HCT116 (cell line): ENCODE results near the gene MED27. TPM values are rescaled to one million over a fixed set of nuclear protein-coding genes. Genes with fewer than 3 reads are reported as not detected.

ENCODE experiments used
- ATAC-seq: fragments of 200-7000 bp; cut with Tn5 transposase; 2 replicates; pipeline ENCODE4 v1.9.1; 2020; ENCODE audit warnings: mild to moderate bottlenecking, moderate library complexity
- BruUV-seq: library from RNA; stranded (reverse); fragments of 400-500 nt; replicated peaks from 2 replicates; lab custom pipeline; 2021; lab: Mats Ljungman, UMichigan
- CTCF ChIA-PET: fragments of 300-600 bp; sonication (Branson Sonifier 250); formaldehyde crosslinking; loops from one replicate; lab custom pipeline; 2021; ENCODE audit warnings: antibody characterized with exemption; lab: Charles Lee
- POLR2A ChIA-PET: fragments of 300-600, 350-600 bp; sonication (Branson Sonifier 250); formaldehyde crosslinking; loops from one replicate; lab custom pipeline; 2021; ENCODE audit warnings: antibody characterized with exemption; lab: Charles Lee
- RAD21 ChIA-PET, 2 experiments: fragments of 300-600 bp; sonication (Branson Sonifier 250); formaldehyde crosslinking; loops; one replicate each; lab custom pipeline; 2023; ENCODE audit warnings: low total read pairs in 2 of 2; ENCODE audit not compliant: uncharacterized antibody in 2 of 2, unreplicated experiment in 2 of 2, low non-redundant PET in 1 of 2; lab: Charles Lee
- DNase-seq: peaks from one replicate; pipeline ENCODE4 v3.0.0-alpha.2; 2010; ENCODE audit warnings: low read depth, low spot score
- H2AFZ ChIP-seq: fragments of 200-600 bp; shearing (Covaris generic), sonication (generic); 2 replicates; pipeline ENCODE4 v1.6.1; 2017; ENCODE audit warnings: low read depth, mixed run types, mixed read lengths, antibody characterized with exemption, low read length; ENCODE audit not compliant: poor library complexity, severe bottlenecking
- H3K27ac ChIP-seq: 2 replicates; pipeline ENCODE4 v1.5.1; 2012; ENCODE audit warnings: low read depth, low read length
- H3K27me3 ChIP-seq: fragments of 200-600 bp; sonication (generic); 2 replicates; pipeline ENCODE4 v1.6.1; 2016; ENCODE audit warnings: mixed run types, low read length, mixed read lengths; ENCODE audit not compliant: insufficient read depth
- H3K36me3 ChIP-seq, 2 experiments: fragments of 200-500 bp in 1 of 2; fragments of 200-600 bp in 1 of 2; sonication (Bioruptor generic) in 1 of 2; sonication (generic) in 1 of 2; 2 replicates each; pipeline versions ENCODE4 v1.5.1 to v1.6.1; 2014 to 2016; ENCODE audit warnings: low read length in 2 of 2, inconsistent platforms in 1 of 2, mixed read lengths in 1 of 2, mixed run types in 1 of 2; ENCODE audit not compliant: insufficient read depth in 2 of 2, control insufficient read depth in 1 of 2
- H3K4me1 ChIP-seq, 2 experiments: fragments of 200-600 bp in 1 of 2; sonication (generic) in 1 of 2; 2 replicates each; pipeline versions ENCODE4 v1.5.1 to v1.6.1; 2012 to 2017; ENCODE audit warnings: low read length in 2 of 2, inconsistent platforms in 1 of 2, mild to moderate bottlenecking in 1 of 2, mixed read lengths in 1 of 2, mixed run types in 1 of 2, moderate library complexity in 1 of 2; ENCODE audit not compliant: insufficient read depth in 2 of 2, control insufficient read depth in 1 of 2
- H3K4me2 ChIP-seq: fragments of 200-600 bp; sonication (generic); 2 replicates; pipeline ENCODE4 v1.6.1; 2017; ENCODE audit warnings: mixed run types, low read length, mixed read lengths
- H3K4me3 ChIP-seq, 2 experiments: fragments of 200-600 bp in 1 of 2; sonication (generic) in 1 of 2; replicated peaks in 1 of 2; 2 replicates each; pipeline ENCODE4 v1.5.1; 2011 to 2016; ENCODE audit warnings: low read length in 2 of 2, control low read depth in 1 of 2, low read depth in 1 of 2, mild to moderate bottlenecking in 1 of 2, mixed read lengths in 1 of 2, mixed run types in 1 of 2
- H3K79me2 ChIP-seq: fragments of 200-600 bp; sonication (generic); 2 replicates; pipeline ENCODE4 v1.6.1; 2017; ENCODE audit warnings: mild to moderate bottlenecking, mixed run types, low read length, moderate library complexity, mixed read lengths; ENCODE audit not compliant: insufficient read depth
- H3K9ac ChIP-seq: fragments of 200-600 bp; sonication (generic); 2 replicates; pipeline ENCODE4 v1.6.1; 2016; ENCODE audit warnings: low read length, mixed read lengths
- H3K9me2 ChIP-seq: fragments of 200-600 bp; sonication (generic), shearing (Covaris generic); 2 replicates; pipeline ENCODE4 v1.6.1; 2017; ENCODE audit warnings: mixed run types, mild to moderate bottlenecking, moderate library complexity; ENCODE audit not compliant: insufficient read depth
- H3K9me3 ChIP-seq, 2 experiments: fragments of 200-500 bp in 1 of 2; fragments of 200-600 bp in 1 of 2; sonication (Bioruptor generic) in 1 of 2; sonication (generic) in 1 of 2; 2 replicates each; pipeline ENCODE4 v1.6.1; 2014 to 2017; ENCODE audit warnings: low read length in 2 of 2, mixed read lengths in 2 of 2, inconsistent platforms in 1 of 2, low read depth in 1 of 2, mild to moderate bottlenecking in 1 of 2, mixed run types in 1 of 2, moderate library complexity in 1 of 2; ENCODE audit not compliant: control insufficient read depth in 1 of 2, insufficient read depth in 1 of 2
- H4K20me1 ChIP-seq: fragments of 200-600 bp; sonication (generic), shearing (Covaris generic); 2 replicates; pipeline ENCODE4 v1.6.1; 2017; ENCODE audit warnings: mixed run types, mild to moderate bottlenecking, moderate library complexity; ENCODE audit not compliant: insufficient read depth
- CBX3 ChIP-seq: IDR thresholded peaks from 2 replicates; pipeline ENCODE4 v1.6.1; 2012; ENCODE audit warnings: low read depth
- CEBPB ChIP-seq: IDR thresholded peaks from 2 replicates; pipeline ENCODE4 v1.6.1; 2012; ENCODE audit warnings: low read depth
- CTCF ChIP-seq, 3 experiments: fragments of 200-600 bp in 1 of 3; sonication (generic) in 1 of 3; IDR thresholded peaks in 2 of 3; conservative IDR thresholded peaks in 1 of 3; 2 replicates each; pipeline ENCODE4 v1.5.1; 2012 to 2017; ENCODE audit warnings: low read depth in 2 of 3, low read length in 2 of 3, antibody characterized with exemption in 1 of 3, borderline replicate concordance in 1 of 3, control low read depth in 1 of 3, mild to moderate bottlenecking in 1 of 3, mixed read lengths in 1 of 3, mixed run types in 1 of 3, moderate library complexity in 1 of 3; ENCODE audit not compliant: insufficient read depth in 1 of 3
- EZH2phosphoT487 ChIP-seq: fragments of 200-600 bp; IDR thresholded peaks from 2 replicates; pipeline ENCODE4 v1.6.1; 2018; ENCODE audit warnings: antibody characterized with exemption, borderline replicate concordance
- FOSL1 ChIP-seq: IDR thresholded peaks from 2 replicates; pipeline ENCODE4 v1.6.1; 2012; ENCODE audit warnings: low read depth
- RAD21 ChIP-seq: IDR thresholded peaks from 2 replicates; pipeline ENCODE4 v1.6.1; 2012; ENCODE audit warnings: low read depth, mild to moderate bottlenecking
- SIN3A ChIP-seq: IDR thresholded peaks from 2 replicates; pipeline ENCODE4 v1.6.1; 2012; ENCODE audit warnings: low read depth
- SP1 ChIP-seq: IDR thresholded peaks from 2 replicates; pipeline ENCODE4 v1.6.1; 2012; ENCODE audit warnings: low read depth
- TCF7L2 ChIP-seq: IDR thresholded peaks from 2 replicates; pipeline ENCODE4 v1.7.0; 2011; ENCODE audit warnings: borderline replicate concordance, inconsistent platforms; ENCODE audit not compliant: insufficient read depth, insufficient read length; ENCODE audit errors: extremely low read depth
- YY1 ChIP-seq: IDR thresholded peaks from 2 replicates; pipeline ENCODE4 v1.6.1; 2011; ENCODE audit warnings: low read length, low read depth, moderate library complexity, mild to moderate bottlenecking; ENCODE audit not compliant: insufficient replicate concordance; ENCODE audit errors: extremely low read depth
- ZBTB33 ChIP-seq: IDR thresholded peaks from 2 replicates; pipeline ENCODE4 v1.6.1; 2011; ENCODE audit warnings: mild to moderate bottlenecking, low read length, moderate library complexity; ENCODE audit not compliant: insufficient replicate concordance; ENCODE audit errors: extremely low read depth
- intact Hi-C: fragments of 100-400 bp; cut with micrococcal nuclease; formaldehyde crosslinking; loops from 2 replicates; pipeline ENCODE4 v1.10.0; 2022
- total RNA-seq: library from RNA; stranded (reverse); gene quantifications from one replicate; pipeline ENCODE4 v1.2.1, GENCODE V29; 2021; ENCODE audit not compliant: unreplicated experiment

Gene MED27
- total RNA-seq, 1 experiment from 2014 or later = 26.9 TPM

GRCh38 chr9:132127888-132128534 is 48.3 kb upstream of the MED27 start:
- intact Hi-C loops = no loop called here
- H3K9me3 ChIP-seq = no peaks in the 10 kb centered on the region
- no peak for TF ChIP-seq TCF7L2
- no peak for TF ChIP-seq ZBTB33
- TF ChIP-seq RAD21 = no peak
- no peak for TF ChIP-seq FOSL1
- TF ChIP-seq SP1 = no peak
- TF ChIP-seq SIN3A = no peak
- no peak for TF ChIP-seq CBX3
- TF ChIP-seq EZH2phosphoT487 = no peak
- no peak for TF ChIP-seq CEBPB
- no peak for TF ChIP-seq YY1
- TF ChIP-seq CTCF (IDR thresholded peaks at IDR 0.05 in 2 of 3, conservative IDR thresholded peaks at IDR 0.05 in 1 of 3; ENCODE audit: borderline replicate concordance in 1 of 3, insufficient read depth in 1 of 3, low read depth in 2 of 3, low read length in 2 of 3) = no peak
- no peak overlapping the region for H3K9ac ChIP-seq
- ChIA-PET POLR2A (no interaction called here), RAD21 (no interaction called here), CTCF (no interaction called here)
- no peak overlapping the region for H3K27ac ChIP-seq
- H2AFZ ChIP-seq = no peak overlapping the region
- no peaks in the 10 kb centered on the region for H3K9me2 ChIP-seq
- ATAC-seq = no peak
- H3K4me3 ChIP-seq = no peak overlapping the region
- H3K4me2 ChIP-seq = no peak overlapping the region
- no peak for DNase-seq
- H3K36me3 ChIP-seq = no peaks in the 10 kb centered on the region
- BruUV-seq = no TSS peak
- H3K79me2 ChIP-seq = no peaks in the 10 kb centered on the region
- H4K20me1 ChIP-seq = no peaks in the 10 kb centered on the region
- no peaks in the 10 kb centered on the region for H3K4me1 ChIP-seq
- peaks cover 35% of the 10 kb centered on the region for H3K27me3 ChIP-seq
